ENCODE results near the gene CRYBB2.

Gene CRYBB2

DNA sequence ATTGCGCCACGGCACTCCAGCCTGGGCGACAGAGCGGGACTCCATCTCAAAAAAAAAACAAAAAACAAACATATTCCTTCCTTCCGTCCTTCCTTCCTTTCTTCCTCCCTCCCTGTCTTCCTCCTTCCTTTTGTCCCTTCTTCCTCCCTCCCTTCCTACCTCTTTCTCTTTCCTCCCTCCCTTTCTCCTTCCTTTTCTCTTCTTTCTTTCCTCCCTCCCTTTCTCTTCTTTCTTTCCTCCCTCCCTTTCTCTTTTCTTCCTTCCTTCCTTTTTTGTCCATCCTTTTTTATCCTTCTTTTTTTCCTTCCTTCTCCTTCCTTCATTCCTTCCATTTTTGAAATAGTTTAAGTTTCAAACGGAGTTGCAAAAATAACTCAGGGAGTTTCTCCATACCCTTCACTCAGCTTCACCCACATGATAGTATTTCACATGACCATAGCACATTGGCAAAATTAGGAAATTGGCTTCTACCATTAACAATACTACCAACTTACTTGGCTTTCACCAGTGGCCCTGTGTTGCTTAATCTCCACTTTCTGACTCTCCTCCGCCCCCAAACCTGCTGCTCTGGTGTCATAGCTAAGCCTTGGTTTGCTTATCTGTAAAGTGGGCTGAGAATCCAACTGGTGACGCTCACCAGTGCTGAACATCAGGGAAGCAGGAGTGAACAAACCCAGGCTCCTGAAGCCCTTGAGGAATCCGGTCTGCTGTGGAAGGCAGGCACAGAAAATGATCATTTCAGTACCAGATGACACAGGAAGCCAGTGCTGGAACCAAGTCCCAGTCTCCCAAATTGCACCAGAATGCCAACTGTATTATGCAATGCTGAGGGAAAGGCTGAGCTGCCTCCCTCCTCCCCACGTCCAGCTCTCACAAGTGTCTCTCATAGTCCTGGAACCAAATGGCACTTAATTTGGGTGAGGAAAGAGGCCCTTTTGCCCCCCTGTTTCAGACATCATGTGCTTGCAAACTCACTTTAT, 37.0 kb upstream of the CRYBB2 start:
- H3K27ac ChIP-seq = no peak overlapping the region
- TF ChIP-seq, protein P1, sequence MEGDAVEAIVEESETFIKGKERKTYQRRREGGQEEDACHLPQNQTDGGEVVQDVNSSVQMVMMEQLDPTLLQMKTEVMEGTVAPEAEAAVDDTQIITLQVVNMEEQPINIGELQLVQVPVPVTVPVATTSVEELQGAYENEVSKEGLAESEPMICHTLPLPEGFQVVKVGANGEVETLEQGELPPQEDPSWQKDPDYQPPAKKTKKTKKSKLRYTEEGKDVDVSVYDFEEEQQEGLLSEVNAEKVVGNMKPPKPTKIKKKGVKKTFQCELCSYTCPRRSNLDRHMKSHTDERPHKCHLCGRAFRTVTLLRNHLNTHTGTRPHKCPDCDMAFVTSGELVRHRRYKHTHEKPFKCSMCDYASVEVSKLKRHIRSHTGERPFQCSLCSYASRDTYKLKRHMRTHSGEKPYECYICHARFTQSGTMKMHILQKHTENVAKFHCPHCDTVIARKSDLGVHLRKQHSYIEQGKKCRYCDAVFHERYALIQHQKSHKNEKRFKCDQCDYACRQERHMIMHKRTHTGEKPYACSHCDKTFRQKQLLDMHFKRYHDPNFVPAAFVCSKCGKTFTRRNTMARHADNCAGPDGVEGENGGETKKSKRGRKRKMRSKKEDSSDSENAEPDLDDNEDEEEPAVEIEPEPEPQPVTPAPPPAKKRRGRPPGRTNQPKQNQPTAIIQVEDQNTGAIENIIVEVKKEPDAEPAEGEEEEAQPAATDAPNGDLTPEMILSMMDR (IDR thresholded peaks at IDR 0.05; ENCODE audit: low read depth, low read length) = no peak
- DNase-seq = no peak
- H3K4me3 ChIP-seq (ENCODE audit: low read depth, low read length) = no peak overlapping the region
- H3K27me3 ChIP-seq (ENCODE audit: insufficient read depth, low read depth, severe bottlenecking) = no peaks in the 10 kb centered on the region
- H3K9me3 ChIP-seq (ENCODE audit: severe bottlenecking) = no peaks in the 10 kb centered on the region
- H3K36me3 ChIP-seq = no peaks in the 10 kb centered on the region; the same call in 1 of the 2 replicates

DNA sequence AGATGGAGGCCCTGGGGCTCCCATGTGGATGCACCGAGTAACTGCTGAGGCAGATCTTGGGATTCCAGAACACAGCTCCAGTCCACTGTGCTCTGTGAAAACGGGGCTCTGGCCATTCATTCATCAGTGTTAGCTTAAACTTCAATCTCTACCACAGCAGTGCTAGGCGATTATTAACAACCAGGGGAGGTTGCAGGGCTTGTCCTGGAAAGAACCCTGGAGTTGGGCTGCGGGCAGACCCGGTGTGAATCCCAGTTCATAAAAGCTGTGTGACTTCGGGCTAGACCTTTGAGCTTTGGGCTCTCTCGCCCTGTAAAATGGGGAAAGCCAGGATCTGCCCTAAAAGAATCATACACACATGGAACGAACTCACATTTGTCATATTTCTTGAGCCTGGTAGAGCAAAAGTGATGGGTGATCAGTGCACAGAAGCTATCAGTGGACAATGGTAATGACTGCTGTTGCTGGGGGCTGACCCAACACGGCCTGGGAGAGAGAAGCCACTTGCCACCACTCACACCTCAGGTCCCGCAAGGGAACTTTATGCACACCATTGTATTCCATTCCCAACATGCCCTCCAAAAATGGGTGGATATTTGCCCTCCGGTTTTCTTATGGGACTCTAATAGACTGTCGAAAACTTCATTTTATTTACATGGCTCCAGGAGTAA, 35.4 kb upstream of the CRYBB2 start:
- H3K4me3 ChIP-seq (ENCODE audit: low read depth, low read length) = no peak overlapping the region
- no peaks in the 10 kb centered on the region; the same call in 1 of the 2 replicates for H3K36me3 ChIP-seq
- TF ChIP-seq, protein P1 (IDR thresholded peaks at IDR 0.05; ENCODE audit: low read depth, low read length) = no peak
- H3K9me3 ChIP-seq (ENCODE audit: severe bottlenecking) = no peaks in the 10 kb centered on the region
- no peaks in the 10 kb centered on the region for H3K27me3 ChIP-seq (ENCODE audit: insufficient read depth, low read depth, severe bottlenecking)
- no peak overlapping the region for H3K27ac ChIP-seq
- no peak for DNase-seq

DNA sequence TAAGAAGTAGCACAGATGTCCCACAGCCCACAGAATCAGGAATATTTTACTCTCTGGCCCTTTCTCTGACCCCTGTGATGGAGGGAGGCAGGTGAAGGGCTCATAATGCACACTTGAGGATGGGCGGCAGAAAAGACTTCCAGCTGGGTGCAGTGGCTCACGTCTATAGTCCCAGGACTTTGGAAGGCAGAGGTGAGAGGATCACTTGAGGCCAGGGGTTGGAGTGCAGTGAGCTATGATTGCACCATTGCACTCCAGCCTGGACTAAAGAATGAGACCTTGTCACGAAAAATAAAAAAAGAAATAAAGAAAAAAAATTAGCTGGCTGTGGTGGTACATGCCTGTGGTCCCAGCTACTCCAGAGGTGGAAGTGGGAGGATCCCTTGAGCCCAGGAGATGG, 33.3 kb upstream of the CRYBB2 start:
- Histone ChIP-seq H3K9me3 (ENCODE audit: severe bottlenecking) (no peaks in the 10 kb centered on the region), H3K27ac (no peak overlapping the region), H3K36me3 (no peaks in the 10 kb centered on the region), H3K27me3 (ENCODE audit: insufficient read depth, low read depth, severe bottlenecking) (no peaks in the 10 kb centered on the region), H3K4me3 (ENCODE audit: low read depth, low read length) (no peak overlapping the region)
- DNase-seq = no peak
- TF ChIP-seq, protein P1 (IDR thresholded peaks at IDR 0.05; ENCODE audit: low read depth, low read length) = no peak

DNA sequence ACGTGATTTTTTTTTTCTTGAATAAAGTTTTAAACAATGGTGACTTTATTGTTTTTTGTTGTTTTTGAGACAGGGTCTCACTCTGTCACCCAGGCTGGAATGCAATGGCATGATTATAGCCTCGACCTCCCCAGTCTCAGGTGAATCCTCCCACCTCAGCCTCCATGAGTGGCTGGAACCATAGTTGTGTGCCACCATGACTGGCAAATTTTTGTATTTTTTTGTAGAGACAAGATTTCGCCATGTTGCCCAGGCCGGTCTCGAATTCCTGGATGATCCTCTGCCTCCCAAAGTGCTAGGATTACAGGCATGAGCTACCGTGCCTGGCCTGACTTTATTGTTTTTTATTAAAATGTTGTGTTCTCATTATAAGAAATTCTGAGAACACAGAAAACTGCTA, 32.0 kb upstream of the CRYBB2 start:
- Histone ChIP-seq H3K9me3 (ENCODE audit: severe bottlenecking) (no peaks in the 10 kb centered on the region), H3K4me3 (ENCODE audit: low read depth, low read length) (no peak overlapping the region), H3K36me3 (no peaks in the 10 kb centered on the region; the same call in 1 of the 2 replicates), H3K27ac (no peak overlapping the region), H3K27me3 (ENCODE audit: insufficient read depth, low read depth, severe bottlenecking) (no peaks in the 10 kb centered on the region)
- no peak for DNase-seq
- TF ChIP-seq, protein P1 (IDR thresholded peaks at IDR 0.05; ENCODE audit: low read depth, low read length) = no peak

DNA sequence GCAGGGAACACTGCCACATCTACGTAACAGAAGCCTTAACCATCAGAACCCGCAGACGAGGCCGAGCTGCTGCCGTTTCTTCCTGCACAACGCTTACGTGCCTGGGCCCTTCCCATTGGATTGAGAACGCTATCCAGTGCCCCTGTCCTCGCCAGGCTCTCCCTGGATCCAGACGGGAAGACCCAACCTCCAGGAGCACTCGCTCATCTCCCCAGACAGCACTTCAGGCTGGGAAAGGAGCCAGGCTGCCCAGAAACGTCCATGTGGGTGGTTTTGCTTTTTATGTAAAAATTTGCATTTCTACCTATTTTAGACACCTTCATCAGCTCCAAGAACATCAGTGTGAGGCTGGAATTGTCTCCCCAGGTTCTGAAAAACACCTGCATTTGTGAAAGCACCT, 27.0 kb upstream of the CRYBB2 start:
- Histone ChIP-seq H3K36me3 (no peaks in the 10 kb centered on the region; the same call in none of the 2 replicates), H3K27me3 (ENCODE audit: insufficient read depth, low read depth, severe bottlenecking) (no peaks in the 10 kb centered on the region), H3K27ac (no peak overlapping the region), H3K4me3 (ENCODE audit: low read depth, low read length) (no peak overlapping the region), H3K9me3 (ENCODE audit: severe bottlenecking) (no peaks in the 10 kb centered on the region)
- no peak for DNase-seq
- TF ChIP-seq, protein P1 (IDR thresholded peaks at IDR 0.05; ENCODE audit: low read depth, low read length) = no peak
